ENCODE data around the gene FAM153A.
"Not testable (repeated sequence)": the region's sequence is repeated elsewhere in the genome, so short reads cannot be mapped to it uniquely, and the experiment has no call there.

Gene FAM153A

GRCh38 chr5:177693671-177694517 lies 88.8 kb downstream of the FAM153A start:
- not testable (repeated sequence) for H3K4me1 ChIP-seq (ENCODE audit: insufficient read depth, low read length); H3K9me3 ChIP-seq (ENCODE audit: control insufficient read depth, insufficient read depth, low read length); H3K9ac ChIP-seq (ENCODE audit: low read depth, low read length); H3K36me3 ChIP-seq (ENCODE audit: insufficient read depth, low read length)

GRCh38 chr5:177692969-177693368 lies 89.7 kb downstream of the FAM153A start:
- not testable (repeated sequence) for H3K4me1 ChIP-seq (ENCODE audit: insufficient read depth, low read length); H3K36me3 ChIP-seq (ENCODE audit: insufficient read depth, low read length); H3K9ac ChIP-seq (ENCODE audit: low read depth, low read length); H3K9me3 ChIP-seq (ENCODE audit: control insufficient read depth, insufficient read depth, low read length)

GRCh38 chr5:177692507-177692906 lies 90.2 kb downstream of the FAM153A start:
- not testable (repeated sequence) for H3K9me3 ChIP-seq (ENCODE audit: control insufficient read depth, insufficient read depth, low read length); H3K4me1 ChIP-seq (ENCODE audit: insufficient read depth, low read length); H3K9ac ChIP-seq (ENCODE audit: low read depth, low read length); H3K36me3 ChIP-seq (ENCODE audit: insufficient read depth, low read length)

- not testable (repeated sequence) for H3K4me1 ChIP-seq (ENCODE audit: insufficient read depth, low read length); H3K36me3 ChIP-seq (ENCODE audit: insufficient read depth, low read length); H3K9me3 ChIP-seq (ENCODE audit: control insufficient read depth, insufficient read depth, low read length); H3K9ac ChIP-seq (ENCODE audit: low read depth, low read length)
These were observed 93.6 kb downstream of the FAM153A start for GRCh38 chr5:177689011-177689610.

- not testable (repeated sequence) for H3K36me3 ChIP-seq (ENCODE audit: insufficient read depth, low read length); H3K9me3 ChIP-seq (ENCODE audit: control insufficient read depth, insufficient read depth, low read length); H3K4me1 ChIP-seq (ENCODE audit: insufficient read depth, low read length); H3K9ac ChIP-seq (ENCODE audit: low read depth, low read length)
These were observed 94.6 kb downstream of the FAM153A start for GRCh38 chr5:177688091-177688490.

GRCh38 chr5:177681920-177682319 lies 100.8 kb downstream of the FAM153A start:
- H3K9me3 ChIP-seq (ENCODE audit: control insufficient read depth, insufficient read depth, low read length); H3K36me3 ChIP-seq (ENCODE audit: insufficient read depth, low read length); H3K4me1 ChIP-seq (ENCODE audit: insufficient read depth, low read length); H3K9ac ChIP-seq (ENCODE audit: low read depth, low read length): not testable (repeated sequence)

All from ES-I3 (cell line).